Raji (cell line): ENCODE results near the gene CUX1.
A peak's percentile ranks its signal among the peaks of the same experiment; 100 is the strongest.

Experiments
- POLR2A ChIP-seq: IDR thresholded peaks from 2 replicates; pipeline ENCODE4 v1.6.1; 2011; ENCODE audit warnings: low read depth, low read length, control low read depth; ENCODE audit not compliant: insufficient read depth

CUX1 gene

GRCh38 chr7:102271158-102271798 lies 453.9 kb downstream of the CUX1 start:
- no peak for TF ChIP-seq POLR2A

GRCh38 chr7:102272075-102272916 lies 454.9 kb downstream of the CUX1 start:
- TF ChIP-seq POLR2A, result no peak

GRCh38 chr7:102272917-102273748 lies 455.7 kb downstream of the CUX1 start:
- no peak for TF ChIP-seq POLR2A

GRCh38 chr7:102273749-102274712 lies 456.6 kb downstream of the CUX1 start:
- no peak for TF ChIP-seq POLR2A

GRCh38 chr7:102275123-102275703 lies 457.8 kb downstream of the CUX1 start:
- no peak for TF ChIP-seq POLR2A

- no peak for TF ChIP-seq POLR2A
Measured at GRCh38 chr7:102277901-102278300, 460.5 kb downstream of the CUX1 start.

- TF ChIP-seq POLR2A, result peak; percentile 27; the same call in 1 of the 2 replicates
Measured at GRCh38 chr7:102279537-102280400, 462.3 kb downstream of the CUX1 start.

GRCh38 chr7:102280521-102280920 lies 463.1 kb downstream of the CUX1 start:
- TF ChIP-seq POLR2A, result no peak

GRCh38 chr7:102281785-102282184 lies 464.4 kb downstream of the CUX1 start:
- TF ChIP-seq POLR2A, result no peak

GRCh38 chr7:102282465-102283362 lies 465.3 kb downstream of the CUX1 start:
- no peak for TF ChIP-seq POLR2A

- TF ChIP-seq POLR2A, result no peak
Measured at GRCh38 chr7:102283477-102284189, 466.2 kb downstream of the CUX1 start.

- no peak for TF ChIP-seq POLR2A
Measured at GRCh38 chr7:102284399-102284798, 467.0 kb downstream of the CUX1 start.
